ENCODE data around the gene ATP6V0D1. TPM values are rescaled to one million over a fixed set of nuclear protein-coding genes. Genes with fewer than 3 reads are reported as not detected.

ATP6V0D1 gene
- total and polyA plus RNA-seq, 2 donors (not counting 1 experiment from before 2014, with no cell fraction given) = 62.1 to 91.0 TPM

- 3% methylated on average over 8 of the region's 11 CpGs for WGBS (ENCODE audit: insufficient coverage)
- H2AFZ ChIP-seq (ENCODE audit: insufficient read depth, low read depth, low read length, poor library complexity, severe bottlenecking) = peak overlapping the region; percentile 30
- H3K27ac Mint-ChIP-seq = peak overlapping the region; percentile 98
- ATAC-seq (ENCODE audit: low read depth) = peak; percentile 64
- ChIA-PET POLR2A (interaction anchor here (0.6 to 3.7 kb wide), 11 partner anchors 12 to 418 kb away, joined by 3 to 17 read pairs (median 5); partner anchors contain the start of genes ATP6V0D1, CTCF, PSMB10 and RIPOR1), CTCF (interaction anchor here (0.8 to 18.8 kb wide), 14 partner anchors 16 to 407 kb away, joined by 3 to 817 read pairs (median 8); partner anchors contain the start of genes AGRP, ATP6V0D1, CARMIL2 and CTCF)
- H3K9ac ChIP-seq (ENCODE audit: low read length) = peak overlapping the region; percentile 69
- no peaks in the 10 kb centered on the region for H3K36me3 ChIP-seq (replicated peaks in 1 of 2; ENCODE audit: control extremely low read depth in 1 of 2, control insufficient read depth in 1 of 2, extremely low read depth in 1 of 2, insufficient read depth in 2 of 2, low read length in 1 of 2)
- peak overlapping the region; percentile 94 to 96 for H3K27ac ChIP-seq (ENCODE audit: low read length in 2 of 2)
- H3K27me3 ChIP-seq (replicated peaks in 1 of 4; ENCODE audit: control extremely low read depth in 1 of 4, control insufficient read depth in 3 of 4, insufficient read depth in 4 of 4, low read length in 3 of 4) = no peaks in the 10 kb centered on the region
- H3K9me3 Mint-ChIP-seq (ENCODE audit: insufficient read depth) = no peaks in the 10 kb centered on the region
- H4K20me1 ChIP-seq (ENCODE audit: control insufficient read depth, insufficient read depth, low read length, poor library complexity, severe bottlenecking) = no peaks in the 10 kb centered on the region
- H3K4me1 Mint-ChIP-seq = peaks cover 80% of the 10 kb centered on the region
- H3K4me1 ChIP-seq (ENCODE audit: control insufficient read depth in 2 of 2, insufficient read depth in 2 of 2, low read length in 2 of 2) = peaks cover 71 to 88% of the 10 kb centered on the region in 2 donors
- intact Hi-C loops (cut with micrococcal nuclease) = loop anchor here (2.0 to 5.0 kb wide), 2 partner anchors 13 to 474 kb away; no protein-coding TSS in a partner anchor
- H3K4me3 ChIP-seq (ENCODE audit: control extremely low read depth in 1 of 5, extremely low read depth in 1 of 5, insufficient read depth in 1 of 5, low read depth in 2 of 5, low read length in 4 of 5) = peak overlapping the region in 4 of 5 experiments; percentile 50 to 60 (median 53)
- H3K4me2 ChIP-seq (replicated peaks; ENCODE audit: low read depth, low read length, poor library complexity, severe bottlenecking) = peak overlapping the region; percentile 88
- H3K4me3 Mint-ChIP-seq = peak overlapping the region; percentile 83
- DNase-seq = peak; percentile 92
- TF ChIP-seq CTCF (IDR thresholded peaks at IDR 0.05) (no peak), EZH2 (IDR thresholded peaks at IDR 0.05; ENCODE audit: borderline replicate concordance, insufficient read depth, low read depth, low read length, poor library complexity, severe bottlenecking) (no peak)
- no peaks in the 10 kb centered on the region for H3K9me3 ChIP-seq (ENCODE audit: control extremely low read depth in 1 of 3, control insufficient read depth in 2 of 3, insufficient read depth in 1 of 3, low read length in 2 of 3)
- peaks cover 29% of the 10 kb centered on the region for H3K79me2 ChIP-seq (ENCODE audit: control insufficient read depth, insufficient read depth, low read length)
- no peaks in the 10 kb centered on the region for H3K27me3 Mint-ChIP-seq
Observed at GRCh38 chr16:67517661-67518423, 36.9 kb upstream of the ATP6V0D1 start.

DNA sequence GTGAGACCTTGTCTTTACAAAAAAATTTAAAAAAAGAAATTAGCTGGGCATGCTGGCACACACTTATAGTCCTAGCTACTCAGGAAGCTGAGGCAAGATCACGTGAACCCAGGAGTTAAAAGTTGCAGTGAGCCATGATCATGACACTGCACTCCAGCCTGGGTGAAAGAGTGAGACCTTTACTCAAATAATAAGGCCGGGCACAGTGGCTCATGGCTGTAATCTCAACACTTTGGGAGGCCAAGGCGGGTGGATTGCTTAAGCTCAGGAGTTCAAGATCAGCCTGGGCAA lies 36.1 kb upstream of the ATP6V0D1 start:
- DNase-seq (peak; percentile 33), ATAC-seq (ENCODE audit: low read depth) (no peak)
- Histone ChIP-seq H3K27ac (ENCODE audit: low read length in 2 of 2) (peak overlapping the region; percentile 94 to 96), H3K9me3 (ENCODE audit: control extremely low read depth in 1 of 3, control insufficient read depth in 2 of 3, insufficient read depth in 1 of 3, low read length in 2 of 3) (no peaks in the 10 kb centered on the region), H4K20me1 (ENCODE audit: control insufficient read depth, insufficient read depth, low read length, poor library complexity, severe bottlenecking) (no peaks in the 10 kb centered on the region), H3K27me3 (replicated peaks in 1 of 4; ENCODE audit: control extremely low read depth in 1 of 4, control insufficient read depth in 3 of 4, insufficient read depth in 4 of 4, low read length in 3 of 4) (no peaks in the 10 kb centered on the region), H2AFZ (ENCODE audit: insufficient read depth, low read depth, low read length, poor library complexity, severe bottlenecking) (no peak overlapping the region), H3K9ac (ENCODE audit: low read length) (peak overlapping the region; percentile 19), H3K4me1 (ENCODE audit: control insufficient read depth in 2 of 2, insufficient read depth in 2 of 2, low read length in 2 of 2) (peaks cover 75 to 95% of the 10 kb centered on the region in 2 donors), H3K4me3 (ENCODE audit: control extremely low read depth in 1 of 5, extremely low read depth in 1 of 5, insufficient read depth in 1 of 5, low read depth in 2 of 5, low read length in 4 of 5) (no peak overlapping the region), H3K4me2 (replicated peaks; ENCODE audit: low read depth, low read length, poor library complexity, severe bottlenecking) (peak overlapping the region; percentile 88), H3K36me3 (replicated peaks in 1 of 2; ENCODE audit: control extremely low read depth in 1 of 2, control insufficient read depth in 1 of 2, extremely low read depth in 1 of 2, insufficient read depth in 2 of 2, low read length in 1 of 2) (no peaks in the 10 kb centered on the region), H3K79me2 (ENCODE audit: control insufficient read depth, insufficient read depth, low read length) (peaks cover 24% of the 10 kb centered on the region)
- CTCF ChIA-PET = interaction anchor here (0.8 to 18.8 kb wide), 14 partner anchors 9 to 155 kb away, joined by 4 to 817 read pairs (median 8); partner anchors contain the start of genes AGRP, ATP6V0D1, CARMIL2 and CTCF
- POLR2A ChIA-PET = interaction anchor here (0.6 to 3.7 kb wide), 11 partner anchors 8 to 419 kb away, joined by 3 to 17 read pairs (median 5); partner anchors contain the start of genes ATP6V0D1, PSMB10 and RIPOR1
- no peaks in the 10 kb centered on the region for H3K27me3 Mint-ChIP-seq
- peak overlapping the region; percentile 47 for H3K4me3 Mint-ChIP-seq
- 41% methylated on average over 3 of the region's 3 CpGs for WGBS (ENCODE audit: insufficient coverage)
- H3K9me3 Mint-ChIP-seq (ENCODE audit: insufficient read depth) = no peaks in the 10 kb centered on the region
- peaks cover 79% of the 10 kb centered on the region for H3K4me1 Mint-ChIP-seq
- H3K27ac Mint-ChIP-seq = peak overlapping the region; percentile 98
- TF ChIP-seq CTCF (IDR thresholded peaks at IDR 0.05) = no peak
- TF ChIP-seq EZH2 (IDR thresholded peaks at IDR 0.05; ENCODE audit: borderline replicate concordance, insufficient read depth, low read depth, low read length, poor library complexity, severe bottlenecking) = no peak
- intact Hi-C loops (cut with micrococcal nuclease) = loop anchor here (2.0 to 5.0 kb wide), 2 partner anchors 14 to 475 kb away; no protein-coding TSS in a partner anchor
